ENCODE measurements around the gene KCNJ12.
"Not testable (repeated sequence)": the region's sequence is repeated elsewhere in the genome, so short reads cannot be mapped to it uniquely, and the experiment has no call there.

The KCNJ12 gene

GRCh38 chr17:21389394-21389793 is 13.2 kb downstream of the KCNJ12 start:
- no peak for DNase-seq

- DNase-seq: no peak
Measured at GRCh38 chr17:21390294-21390693, 14.1 kb downstream of the KCNJ12 start.

GRCh38 chr17:21392266-21392665 is 16.1 kb downstream of the KCNJ12 start:
- DNase-seq: no peak

GRCh38 chr17:21394265-21394664 is 18.1 kb downstream of the KCNJ12 start:
- DNase-seq: peak; percentile 36

GRCh38 chr17:21395764-21396163 is 19.6 kb downstream of the KCNJ12 start:
- no peak for DNase-seq

- DNase-seq: no peak
Measured at GRCh38 chr17:21396237-21396636, 20.1 kb downstream of the KCNJ12 start.

DNA sequence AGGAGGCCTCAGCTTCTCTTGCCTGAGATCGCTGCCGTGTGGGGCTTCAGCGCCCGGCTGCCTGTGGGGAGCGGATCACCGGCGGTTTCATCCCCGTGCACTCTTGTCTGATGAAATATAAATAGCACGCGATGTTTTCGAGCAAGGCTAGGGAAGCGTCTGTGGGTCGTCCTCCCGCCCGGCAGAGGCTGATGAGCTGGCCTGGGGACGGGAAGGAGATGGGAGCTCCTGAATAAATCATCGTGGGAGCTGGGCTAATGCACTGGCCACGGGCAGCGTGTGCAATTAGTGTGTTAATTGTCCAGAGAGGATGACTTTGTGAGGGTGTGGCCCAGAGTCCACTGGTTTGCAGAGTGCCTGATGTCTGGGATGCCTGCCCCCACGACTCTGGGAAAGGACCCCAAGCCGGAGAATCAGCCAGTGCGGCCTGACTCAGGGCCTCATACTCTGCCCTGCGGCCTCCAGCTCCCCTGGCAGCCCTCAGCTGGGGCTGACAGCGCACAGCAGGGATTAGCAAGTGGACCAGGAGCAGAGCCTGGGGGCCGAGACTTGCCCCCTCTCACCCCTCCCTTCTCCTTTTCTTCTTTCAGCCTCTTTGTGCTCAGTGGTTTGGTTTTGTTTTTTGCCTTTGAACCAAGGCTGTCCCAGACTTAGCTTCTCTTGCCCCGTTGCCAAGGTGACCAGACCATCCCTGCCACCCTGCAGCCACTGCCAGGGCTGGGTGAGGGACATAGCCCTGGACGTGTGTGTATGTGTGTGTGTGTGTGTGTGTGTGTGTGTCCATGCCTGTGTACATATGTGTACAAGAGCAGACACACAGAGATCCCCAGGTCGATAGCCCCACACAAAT is 21.4 kb downstream of the KCNJ12 start:
- DNase-seq: no peak

- DNase-seq: no peak
Measured at GRCh38 chr17:21399474-21400186, 23.5 kb downstream of the KCNJ12 start.

DNA sequence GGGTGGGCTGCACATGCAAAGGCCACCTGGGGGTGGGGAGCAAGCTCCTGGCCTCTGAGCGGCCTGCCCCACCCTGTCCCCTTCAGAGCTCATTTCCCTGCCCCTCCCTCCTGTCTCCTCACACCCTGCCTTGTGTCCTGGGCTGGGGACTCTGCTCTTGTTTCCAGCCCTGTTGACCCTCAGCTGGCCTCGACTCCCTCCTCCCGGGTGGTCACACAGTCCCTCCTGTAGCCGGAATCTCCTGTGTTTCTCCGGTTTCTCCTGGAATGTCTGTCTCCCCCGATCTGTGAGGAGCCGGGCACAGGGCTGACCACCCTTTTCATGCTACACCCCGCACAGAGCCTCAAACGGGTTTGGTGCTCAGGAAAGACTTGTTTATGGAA is 24.0 kb downstream of the KCNJ12 start:
- DNase-seq: not testable (repeated sequence)

DNA sequence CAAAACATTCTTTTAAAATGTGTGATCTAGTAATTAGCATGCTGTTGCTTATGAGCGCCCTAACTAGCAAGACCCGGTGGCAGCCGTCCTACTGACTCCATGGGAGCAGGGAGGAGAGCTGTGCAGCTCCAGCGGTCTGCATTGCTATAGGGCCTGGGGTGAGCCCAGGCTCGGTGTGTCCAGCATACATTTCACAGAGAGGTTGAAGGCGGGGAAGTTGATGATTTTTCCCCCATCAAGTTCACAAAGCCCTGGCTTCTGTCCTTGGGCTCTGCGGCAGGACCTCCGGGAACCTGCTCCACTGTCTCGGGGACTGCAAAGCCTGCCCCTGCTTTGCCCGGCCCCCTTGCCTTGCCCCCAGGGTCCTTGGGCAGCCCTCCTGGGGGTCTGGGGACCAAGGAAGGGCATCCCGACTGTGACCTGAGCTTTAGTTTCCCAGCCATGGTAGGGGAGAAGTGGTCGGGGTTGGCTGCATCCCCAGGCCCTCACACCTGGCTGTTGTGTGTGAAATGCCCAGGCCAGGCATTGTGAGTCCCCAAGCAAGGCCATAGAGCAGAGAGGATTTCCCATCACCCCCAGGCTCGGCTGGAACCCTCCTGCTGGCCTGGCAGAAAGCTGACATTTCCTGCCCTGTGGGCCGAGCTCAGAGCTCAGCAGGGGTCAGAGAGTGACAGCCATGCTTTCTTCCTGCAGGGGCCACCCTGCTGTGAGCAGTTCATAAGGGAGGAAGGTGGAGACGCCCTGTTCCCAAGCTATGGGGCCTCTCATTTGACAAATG is 24.8 kb downstream of the KCNJ12 start:
- DNase-seq: no peak

- not testable (repeated sequence) for DNase-seq
Measured at GRCh38 chr17:21402166-21402571, 26.0 kb downstream of the KCNJ12 start.

- DNase-seq: not testable (repeated sequence)
Measured at GRCh38 chr17:21402926-21403325, 26.8 kb downstream of the KCNJ12 start.

DNA sequence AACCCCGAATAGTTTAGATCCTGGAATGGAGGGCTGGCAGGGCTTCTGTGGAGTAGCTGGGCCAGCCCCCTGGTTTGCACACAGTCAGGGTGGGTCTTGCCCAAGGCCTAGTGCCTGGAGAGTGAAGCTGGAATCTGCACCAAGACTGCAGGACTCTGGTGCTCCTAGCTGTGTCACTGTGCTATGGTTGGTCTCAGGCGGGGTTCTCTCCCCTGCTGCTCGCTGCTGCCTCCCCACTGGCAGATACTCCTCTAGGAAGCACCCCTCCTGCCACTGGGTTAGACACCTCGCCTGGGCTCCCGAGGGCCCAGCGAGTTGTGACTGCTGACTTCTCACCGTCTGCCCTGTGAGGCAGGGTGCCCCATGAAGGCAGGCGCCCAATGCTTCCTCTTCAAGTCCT is 27.9 kb downstream of the KCNJ12 start:
- DNase-seq: not testable (repeated sequence)

DNA sequence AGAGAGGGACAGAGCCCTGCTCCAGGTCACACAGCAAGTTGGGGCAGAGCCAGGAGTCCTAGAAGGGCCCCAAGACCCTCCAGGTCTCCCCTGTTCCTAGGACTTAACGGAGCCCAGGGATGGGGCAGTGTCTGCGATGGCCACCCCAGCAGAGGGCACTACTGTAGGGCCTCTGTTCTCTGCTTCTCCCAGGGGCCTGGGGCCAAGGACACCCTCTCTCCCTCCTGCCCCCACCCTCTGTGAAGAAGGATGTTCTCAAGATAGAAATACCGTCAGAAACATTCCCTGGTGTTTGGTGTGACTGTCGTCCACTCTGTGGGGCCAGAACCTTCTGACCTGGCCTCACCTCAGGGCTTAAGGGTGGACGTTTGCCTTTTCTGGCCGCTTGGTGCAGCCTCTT is 28.4 kb downstream of the KCNJ12 start:
- DNase-seq: not testable (repeated sequence)

DNA sequence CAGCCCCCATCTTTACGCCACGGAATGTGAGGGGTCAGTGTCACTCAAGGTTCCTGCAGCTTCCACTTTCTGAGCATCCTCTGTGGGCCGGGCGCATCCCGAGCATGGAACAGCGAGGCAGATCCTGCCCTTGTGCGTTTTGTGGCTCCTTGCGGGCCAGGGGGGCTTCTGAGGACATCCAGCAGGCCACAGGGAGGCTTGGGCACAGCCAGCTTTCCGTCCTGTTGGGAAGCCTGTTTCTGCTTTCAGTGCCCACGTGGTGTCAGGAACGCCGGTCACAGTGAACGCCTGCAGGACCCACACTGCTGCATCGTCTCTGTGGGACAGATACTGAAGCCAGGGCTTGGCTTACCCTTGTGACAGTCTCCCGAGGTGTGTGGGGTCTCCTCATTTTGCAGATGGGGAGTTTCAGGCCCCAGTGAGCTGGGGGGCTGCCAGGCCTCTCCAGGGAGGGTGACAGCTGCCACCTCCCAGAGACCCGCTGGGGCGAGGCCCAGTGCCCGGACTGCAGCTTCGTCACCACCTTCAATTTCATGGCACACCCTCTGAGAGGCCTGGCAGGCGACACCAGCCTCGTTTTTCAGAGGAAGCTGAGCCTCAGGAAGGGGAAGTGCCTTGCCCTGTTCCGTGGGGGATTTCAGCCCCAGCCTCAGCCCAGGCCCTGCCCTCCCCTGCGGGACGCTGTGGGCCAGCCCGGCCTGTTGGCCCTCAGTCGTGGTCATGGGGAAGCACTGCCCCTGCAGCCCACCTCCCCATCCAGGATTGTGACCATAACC is 29.0 kb downstream of the KCNJ12 start:
- DNase-seq: not testable (repeated sequence)

DNA sequence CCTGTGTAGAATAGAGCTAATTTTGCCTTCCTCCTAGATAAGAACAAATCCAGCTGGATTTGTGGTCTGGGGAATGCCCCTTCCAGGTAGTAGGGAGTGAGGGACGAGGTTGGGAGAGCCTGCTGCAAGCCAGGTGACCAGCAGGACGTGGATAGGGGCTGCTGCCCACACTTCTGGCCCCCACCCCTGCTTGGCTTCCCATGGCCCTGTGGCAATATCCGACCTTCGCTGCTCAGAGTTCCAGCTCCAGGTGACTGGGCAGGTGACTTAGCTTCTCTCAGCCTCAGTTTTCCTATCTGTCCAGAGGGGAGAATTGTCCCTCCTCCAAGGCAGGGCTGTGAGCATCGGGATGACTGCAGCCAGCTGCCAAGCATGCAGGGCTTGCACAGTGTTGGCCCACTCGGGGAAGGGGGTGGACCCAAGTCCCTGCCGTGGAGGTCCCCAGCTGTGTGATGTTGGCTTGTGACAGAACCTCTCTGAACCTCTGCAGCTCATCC is 29.8 kb downstream of the KCNJ12 start:
- not testable (repeated sequence) for DNase-seq

GRCh38 chr17:21406616-21407404 is 30.7 kb downstream of the KCNJ12 start:
- DNase-seq: not testable (repeated sequence)

- not testable (repeated sequence) for DNase-seq
Measured at GRCh38 chr17:21407752-21408151, 31.6 kb downstream of the KCNJ12 start.

DNA sequence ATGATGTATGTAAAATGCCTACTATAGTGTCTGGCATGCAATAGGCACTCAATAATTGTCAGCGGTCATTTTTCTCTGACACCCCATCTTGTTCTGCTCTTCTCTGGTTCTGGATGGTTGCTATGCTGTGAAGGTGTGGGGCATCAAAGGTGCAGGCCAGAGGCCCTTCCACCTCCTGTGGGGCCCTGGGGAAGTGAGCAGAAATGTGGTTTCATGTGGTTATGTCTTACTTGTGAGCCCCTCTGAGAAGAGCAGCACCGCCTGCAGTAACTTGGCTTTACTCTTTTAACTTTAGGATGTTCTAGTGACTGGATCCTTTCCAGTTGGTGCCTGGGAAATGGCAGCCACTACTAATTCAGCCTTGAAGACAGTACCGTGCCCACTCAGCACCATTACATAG is 32.1 kb downstream of the KCNJ12 start:
- not testable (repeated sequence) for DNase-seq

DNA sequence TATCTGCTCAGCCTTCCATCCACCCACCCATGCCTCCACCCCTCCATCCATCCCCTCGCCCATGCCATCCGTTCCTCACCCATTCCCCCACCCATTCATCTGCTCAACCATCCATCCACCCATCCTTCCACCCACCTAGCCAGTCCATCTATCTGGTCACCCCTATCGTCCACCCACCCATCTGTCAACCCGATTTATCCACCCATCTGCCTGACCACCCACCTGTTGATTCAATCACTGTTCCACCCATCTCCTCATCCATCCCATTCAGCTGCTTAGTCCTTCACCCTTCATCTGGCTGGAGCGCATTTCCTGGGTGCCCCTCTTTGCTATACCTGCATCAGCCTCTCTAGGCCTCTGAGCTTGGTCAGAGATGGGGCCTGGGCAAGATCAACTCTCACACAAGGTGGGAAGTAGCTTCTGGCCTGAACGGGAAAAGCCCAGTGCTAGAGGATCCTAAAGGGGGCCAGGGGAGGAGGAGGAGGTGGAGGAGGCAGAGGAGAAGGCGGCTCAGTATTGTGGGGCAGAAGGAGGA is 32.7 kb downstream of the KCNJ12 start:
- DNase-seq: not testable (repeated sequence)

DNA sequence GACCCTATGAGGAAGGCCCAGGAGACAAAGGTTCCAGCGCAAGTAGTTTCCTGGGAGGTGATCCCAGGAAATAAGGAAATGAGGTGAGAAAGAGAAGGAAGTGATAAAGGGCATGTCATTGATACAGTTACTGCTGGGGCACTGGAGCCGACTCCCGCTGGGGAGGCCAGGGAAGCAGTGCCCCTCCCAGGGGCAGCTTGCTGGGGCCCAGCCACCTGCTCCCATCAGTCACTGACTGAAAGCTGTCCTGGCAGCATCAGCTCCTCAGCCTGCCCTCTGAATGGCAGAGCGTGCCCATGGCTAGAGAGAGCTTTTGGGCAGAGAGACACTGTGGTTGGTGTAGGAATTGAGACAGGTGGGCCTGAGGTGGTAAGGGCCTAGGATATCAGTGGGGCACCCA is 33.2 kb downstream of the KCNJ12 start:
- DNase-seq: not testable (repeated sequence)
